Ishikawa (cell line): ENCODE measurements around the gene FRS2.

Experiments used
- EP300 ChIP-seq: IDR thresholded peaks from 2 replicates; pipeline ENCODE4 v1.6.1; 2012; ENCODE audit warnings: borderline replicate concordance
- FOXM1 ChIP-seq: IDR thresholded peaks from 2 replicates; pipeline ENCODE4 v1.6.1; 2012; ENCODE audit warnings: low read depth, borderline replicate concordance
- NFIC ChIP-seq: IDR thresholded peaks from 2 replicates; pipeline ENCODE4 v1.6.1; 2012
- RAD21 ChIP-seq: IDR thresholded peaks from 2 replicates; pipeline ENCODE4 v1.6.1; 2012; ENCODE audit warnings: low read depth
- REST ChIP-seq: IDR thresholded peaks from 2 replicates; pipeline ENCODE4 v1.6.1; 2012; ENCODE audit warnings: low read depth, mild to moderate bottlenecking
- TAF1 ChIP-seq: IDR thresholded peaks from 2 replicates; pipeline ENCODE4 v1.6.1; 2012; ENCODE audit warnings: low read depth, mild to moderate bottlenecking
- TCF12 ChIP-seq: IDR thresholded peaks from 2 replicates; pipeline ENCODE4 v1.6.1; 2012; ENCODE audit warnings: low read depth
- TEAD4 ChIP-seq: IDR thresholded peaks from 2 replicates; pipeline ENCODE4 v1.6.1; 2012
- YY1 ChIP-seq: IDR thresholded peaks from 2 replicates; pipeline ENCODE4 v1.6.1; 2012; ENCODE audit warnings: low read depth
- ZBTB7A ChIP-seq: IDR thresholded peaks from 2 replicates; pipeline ENCODE4 v1.6.1; 2012; ENCODE audit warnings: low read depth

GRCh38 chr12:69514111-69514510 is 43.9 kb downstream of the FRS2 start:
- TF ChIP-seq TAF1 (no peak), ZBTB7A (no peak), TCF12 (no peak), FOXM1 (no peak), RAD21 (no peak), EP300 (no peak), REST (no peak), YY1 (no peak), NFIC (no peak), TEAD4 (no peak)
